Progenitor cell of endocrine pancreas (in vitro differentiated cells): ENCODE results near the gene IL23R. TPM values are rescaled to one million over a fixed set of nuclear protein-coding genes. Genes with fewer than 3 reads are reported as not detected.

Experiments
- DNase-seq: peaks from one replicate; pipeline ENCODE4 v3.0.0; 2021; ENCODE audit warnings: low spot score; ENCODE audit not compliant: unreplicated experiment
- H3K27ac Mint-ChIP-seq: 2 replicates; pipeline ENCODE4 v1.8.0; 2021; ENCODE audit warnings: mild to moderate bottlenecking, moderate library complexity, mixed read lengths
- H3K27me3 Mint-ChIP-seq: 2 replicates; pipeline ENCODE4 v1.8.0; 2021; ENCODE audit warnings: mixed read lengths
- H3K36me3 Mint-ChIP-seq: 2 replicates; pipeline ENCODE4 v1.8.0; 2022; ENCODE audit warnings: mixed read lengths; ENCODE audit not compliant: insufficient read depth
- H3K4me1 Mint-ChIP-seq: 2 replicates; pipeline ENCODE4 v1.8.0; 2021; ENCODE audit warnings: low read depth, mixed read lengths
- H3K4me3 Mint-ChIP-seq: 2 replicates; pipeline ENCODE4 v1.8.0; 2021; ENCODE audit warnings: low read depth, mild to moderate bottlenecking, moderate library complexity, mixed read lengths
- H3K9me3 Mint-ChIP-seq: 2 replicates; pipeline ENCODE4 v1.8.0; 2021; ENCODE audit warnings: low read depth, mixed read lengths
- total RNA-seq: library from RNA; stranded (reverse); gene quantifications from 2 replicates; pipeline ENCODE4 v1.2.1, GENCODE V29; 2021
- TF ChIP-seq, protein P1 (sequence below): fragments of 200-600 bp; sonication (generic); IDR thresholded peaks from one replicate; pipeline ENCODE4 v1.5.0; 2021; ENCODE audit warnings: antibody characterized with exemption, mild to moderate bottlenecking; ENCODE audit not compliant: unreplicated experiment

The IL23R gene
- total RNA-seq, 1 donor from 2014 or later: not detected

DNA sequence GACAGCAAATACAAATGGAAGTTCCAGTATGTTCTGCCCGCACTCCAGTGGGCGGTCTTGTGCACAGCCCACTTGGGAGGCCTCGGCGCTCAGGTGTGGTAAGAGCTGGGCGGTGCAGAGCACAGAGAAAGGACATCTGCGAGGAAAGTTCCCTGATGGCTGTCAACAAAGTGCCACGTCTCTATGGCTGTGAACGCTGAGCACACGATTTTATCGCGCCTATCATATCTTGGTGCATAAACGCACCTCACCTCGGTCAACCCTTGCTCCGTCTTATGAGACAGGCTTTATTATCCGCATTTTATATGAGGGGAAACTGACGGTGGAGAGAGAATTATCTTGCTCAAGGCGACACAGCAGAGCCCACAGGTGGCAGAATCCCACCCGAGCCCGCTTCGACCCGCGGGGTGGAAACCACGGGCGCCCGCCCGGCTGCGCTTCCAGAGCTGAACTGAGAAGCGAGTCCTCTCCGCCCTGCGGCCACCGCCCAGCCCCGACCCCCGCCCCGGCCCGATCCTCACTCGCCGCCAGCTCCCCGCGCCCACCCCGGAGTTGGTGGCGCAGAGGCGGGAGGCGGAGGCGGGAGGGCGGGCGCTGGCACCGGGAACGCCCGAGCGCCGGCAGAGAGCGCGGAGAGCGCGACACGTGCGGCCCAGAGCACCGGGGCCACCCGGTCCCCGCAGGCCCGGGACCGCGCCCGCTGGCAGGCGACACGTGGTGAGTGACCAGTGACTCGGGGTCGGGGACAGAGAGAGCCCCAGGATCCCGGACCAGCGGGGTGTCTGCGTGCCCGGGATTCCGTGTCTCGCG, 141.2 kb downstream of the IL23R start, which contains the start of gene IL12RB2:
Gene IL12RB2, plus strand, starts transcription at position 623 of the 810 bp plus-strand sequence. CDS start 12,496 bp downstream, outside the sequence.
- H3K4me1 Mint-ChIP-seq: peaks cover 3% of the 10 kb centered on the region
- TF ChIP-seq, protein P1, sequence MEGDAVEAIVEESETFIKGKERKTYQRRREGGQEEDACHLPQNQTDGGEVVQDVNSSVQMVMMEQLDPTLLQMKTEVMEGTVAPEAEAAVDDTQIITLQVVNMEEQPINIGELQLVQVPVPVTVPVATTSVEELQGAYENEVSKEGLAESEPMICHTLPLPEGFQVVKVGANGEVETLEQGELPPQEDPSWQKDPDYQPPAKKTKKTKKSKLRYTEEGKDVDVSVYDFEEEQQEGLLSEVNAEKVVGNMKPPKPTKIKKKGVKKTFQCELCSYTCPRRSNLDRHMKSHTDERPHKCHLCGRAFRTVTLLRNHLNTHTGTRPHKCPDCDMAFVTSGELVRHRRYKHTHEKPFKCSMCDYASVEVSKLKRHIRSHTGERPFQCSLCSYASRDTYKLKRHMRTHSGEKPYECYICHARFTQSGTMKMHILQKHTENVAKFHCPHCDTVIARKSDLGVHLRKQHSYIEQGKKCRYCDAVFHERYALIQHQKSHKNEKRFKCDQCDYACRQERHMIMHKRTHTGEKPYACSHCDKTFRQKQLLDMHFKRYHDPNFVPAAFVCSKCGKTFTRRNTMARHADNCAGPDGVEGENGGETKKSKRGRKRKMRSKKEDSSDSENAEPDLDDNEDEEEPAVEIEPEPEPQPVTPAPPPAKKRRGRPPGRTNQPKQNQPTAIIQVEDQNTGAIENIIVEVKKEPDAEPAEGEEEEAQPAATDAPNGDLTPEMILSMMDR: no peak
- DNase-seq: peak; percentile 17

DNA sequence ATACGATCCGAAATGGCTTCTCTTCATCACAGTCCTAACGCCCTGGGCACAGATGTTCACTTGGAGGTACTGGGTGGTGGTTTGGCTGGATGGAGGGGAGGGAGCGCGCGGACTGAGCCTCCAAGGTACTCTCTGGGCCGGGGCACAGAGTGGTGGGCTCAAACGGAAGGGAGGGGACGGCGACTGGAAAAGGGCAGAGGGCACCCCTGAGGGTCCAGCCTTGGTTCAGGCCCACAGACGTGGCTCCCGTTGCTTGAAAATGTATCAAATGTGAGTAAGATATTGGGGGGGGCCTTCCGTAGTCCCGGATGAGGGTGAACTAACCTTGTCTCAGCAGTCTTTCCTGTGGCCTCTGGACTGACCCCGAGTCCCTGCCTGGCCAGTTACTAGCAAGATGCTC, 141.9 kb downstream of the IL23R start:
- H3K4me3 Mint-ChIP-seq: peak overlapping the region; percentile 65
- no peak for DNase-seq
- TF ChIP-seq, protein P1: no peak
- H3K27me3 Mint-ChIP-seq: peaks cover 57% of the 10 kb centered on the region
- H3K36me3 Mint-ChIP-seq: no peaks in the 10 kb centered on the region
- no peak overlapping the region for H3K27ac Mint-ChIP-seq
- peaks cover 3% of the 10 kb centered on the region for H3K4me1 Mint-ChIP-seq
- H3K9me3 Mint-ChIP-seq: no peaks in the 10 kb centered on the region

More for the DNA sequence above, 141.2 kb downstream of the IL23R start, which contains the start of gene IL12RB2:
- no peaks in the 10 kb centered on the region for H3K9me3 Mint-ChIP-seq
- no peak within 1 kb of the TSS for H3K27ac Mint-ChIP-seq
- H3K36me3 Mint-ChIP-seq: no peaks in the 10 kb centered on the region
- H3K27me3 Mint-ChIP-seq: peaks cover 61% of the 10 kb centered on the region
- H3K4me3 Mint-ChIP-seq: peak within 1 kb of the TSS; percentile 71

Other genes starting within 250 kb of the IL23R start
- gene DNAI4, start 241.6 kb upstream of the IL23R start, total RNA-seq: 11.7 and 14.3 TPM in 2 replicates
- 31.8 and 32.5 TPM in 2 replicates for gene MIER1, start 241.5 kb upstream of the IL23R start, total RNA-seq
- gene SLC35D1, start 112.3 kb upstream of the IL23R start, total RNA-seq: 11.9 and 12.2 TPM in 2 replicates
- gene C1orf141, start 31.5 kb upstream of the IL23R start, total RNA-seq: 0.31 TPM in 1 of 2 replicates, not detected in the other
- not detected in 2 replicates for gene IL12RB2, start 141.4 kb downstream of the IL23R start, total RNA-seq